HFF-Myc (cell line): Measurements from ENCODE around the gene MAP3K7.

Experiments
- DNase-seq: peaks from one replicate; pipeline ENCODE4 v3.0.0-alpha.2; 2011; ENCODE audit warnings: low read depth; ENCODE audit errors: extremely low read depth
- H3K4me3 ChIP-seq: replicated peaks from 2 replicates; pipeline ENCODE4 v1.5.1; 2011; ENCODE audit warnings: low read depth, mild to moderate bottlenecking, control low read depth, low read length
- TF ChIP-seq, protein P1 (sequence below): IDR thresholded peaks from 2 replicates; pipeline ENCODE4 v1.5.1; 2012; ENCODE audit warnings: mild to moderate bottlenecking, low read depth, low read length, control low read depth; ENCODE audit errors: missing control alignments

The MAP3K7 gene

DNA sequence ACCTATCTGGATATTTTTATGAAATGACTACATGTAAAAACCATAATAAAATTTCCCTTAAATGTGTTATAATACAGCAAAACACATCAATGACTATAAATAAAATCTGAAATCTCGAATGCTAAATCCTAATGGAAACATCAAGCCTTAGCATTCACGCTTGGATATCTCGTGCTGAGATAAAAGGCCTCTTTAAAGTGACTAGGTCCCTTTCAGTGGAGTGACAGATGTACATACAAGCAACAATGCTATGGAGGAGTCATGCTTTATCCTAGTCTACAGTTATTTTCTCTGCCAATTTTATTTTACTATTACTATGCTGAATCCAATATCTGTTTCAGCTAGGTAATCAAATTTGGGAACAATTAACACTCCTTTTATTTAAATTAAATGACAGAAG lies 72.4 kb downstream of the MAP3K7 start:
- TF ChIP-seq, protein P1, sequence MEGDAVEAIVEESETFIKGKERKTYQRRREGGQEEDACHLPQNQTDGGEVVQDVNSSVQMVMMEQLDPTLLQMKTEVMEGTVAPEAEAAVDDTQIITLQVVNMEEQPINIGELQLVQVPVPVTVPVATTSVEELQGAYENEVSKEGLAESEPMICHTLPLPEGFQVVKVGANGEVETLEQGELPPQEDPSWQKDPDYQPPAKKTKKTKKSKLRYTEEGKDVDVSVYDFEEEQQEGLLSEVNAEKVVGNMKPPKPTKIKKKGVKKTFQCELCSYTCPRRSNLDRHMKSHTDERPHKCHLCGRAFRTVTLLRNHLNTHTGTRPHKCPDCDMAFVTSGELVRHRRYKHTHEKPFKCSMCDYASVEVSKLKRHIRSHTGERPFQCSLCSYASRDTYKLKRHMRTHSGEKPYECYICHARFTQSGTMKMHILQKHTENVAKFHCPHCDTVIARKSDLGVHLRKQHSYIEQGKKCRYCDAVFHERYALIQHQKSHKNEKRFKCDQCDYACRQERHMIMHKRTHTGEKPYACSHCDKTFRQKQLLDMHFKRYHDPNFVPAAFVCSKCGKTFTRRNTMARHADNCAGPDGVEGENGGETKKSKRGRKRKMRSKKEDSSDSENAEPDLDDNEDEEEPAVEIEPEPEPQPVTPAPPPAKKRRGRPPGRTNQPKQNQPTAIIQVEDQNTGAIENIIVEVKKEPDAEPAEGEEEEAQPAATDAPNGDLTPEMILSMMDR = no peak
- DNase-seq = no peak
- no peak overlapping the region for H3K4me3 ChIP-seq

DNA sequence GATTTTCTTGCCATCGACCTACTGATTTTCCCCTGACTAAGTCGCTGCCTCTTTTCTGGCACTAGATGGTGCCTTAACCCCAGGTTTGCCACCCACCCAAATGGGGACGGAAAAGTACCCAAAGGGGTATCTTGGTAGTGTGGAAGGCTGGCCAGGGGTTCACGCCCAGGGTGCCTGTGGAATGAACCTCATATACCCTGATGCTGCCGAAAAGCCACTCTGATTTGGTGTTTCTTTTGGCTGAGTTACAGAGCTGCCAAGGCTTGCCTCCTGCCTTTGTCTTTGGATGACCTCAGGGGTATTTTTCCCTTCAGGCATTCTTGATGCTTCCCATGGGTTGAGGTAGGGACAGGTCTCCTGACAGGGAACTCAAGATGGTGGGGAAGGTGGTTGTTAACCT lies 78.1 kb downstream of the MAP3K7 start:
- no peak for DNase-seq
- TF ChIP-seq, protein P1 = no peak
- no peak overlapping the region for H3K4me3 ChIP-seq

DNA sequence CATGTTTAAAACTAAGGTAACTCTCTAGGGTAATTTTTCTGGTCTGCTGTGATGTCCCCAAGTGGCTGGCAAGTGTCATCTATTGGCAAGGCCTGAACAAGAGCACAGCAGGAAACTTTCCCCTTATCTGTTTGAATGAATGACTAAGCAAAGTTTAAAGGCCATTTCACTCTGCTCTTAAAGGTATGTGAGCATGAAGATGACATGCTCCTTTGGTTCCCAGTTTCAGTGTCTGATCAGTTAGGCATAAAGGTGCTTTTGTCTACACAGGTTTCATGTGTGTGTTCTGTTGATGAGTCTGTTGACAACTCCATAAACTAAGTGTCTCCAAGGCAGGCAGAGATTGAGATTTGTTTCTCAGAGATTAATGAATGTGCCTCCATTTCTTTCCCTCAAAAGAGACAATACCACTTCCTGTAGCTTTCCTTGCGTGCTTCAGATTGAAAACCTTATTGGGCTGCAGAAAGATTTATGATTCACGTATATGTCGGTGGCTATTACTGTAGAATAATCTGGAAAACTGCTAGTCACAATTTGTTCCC lies 83.9 kb downstream of the MAP3K7 start:
- no peak for DNase-seq
- TF ChIP-seq, protein P1 = no peak
- no peak overlapping the region for H3K4me3 ChIP-seq

DNA sequence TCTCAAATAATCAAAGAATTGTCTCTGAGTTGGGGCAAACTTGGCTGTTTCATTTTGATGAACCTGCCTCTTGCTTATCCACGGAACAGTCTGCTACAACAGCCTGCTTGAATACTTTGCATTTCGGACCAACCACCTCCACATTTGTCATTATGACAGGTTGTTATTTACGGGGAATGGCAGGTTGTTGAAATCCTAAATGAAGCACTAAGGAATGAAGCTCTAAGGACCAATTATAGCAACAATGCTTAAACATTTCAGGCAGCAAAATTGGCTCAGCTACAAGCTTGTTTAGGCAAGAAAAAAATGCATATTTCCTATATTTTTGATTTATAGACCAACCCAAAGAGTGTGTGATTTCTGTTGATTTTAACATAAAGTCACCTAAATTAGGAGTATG lies 84.5 kb downstream of the MAP3K7 start:
- DNase-seq = no peak
- H3K4me3 ChIP-seq = no peak overlapping the region
- TF ChIP-seq, protein P1 = no peak

DNA sequence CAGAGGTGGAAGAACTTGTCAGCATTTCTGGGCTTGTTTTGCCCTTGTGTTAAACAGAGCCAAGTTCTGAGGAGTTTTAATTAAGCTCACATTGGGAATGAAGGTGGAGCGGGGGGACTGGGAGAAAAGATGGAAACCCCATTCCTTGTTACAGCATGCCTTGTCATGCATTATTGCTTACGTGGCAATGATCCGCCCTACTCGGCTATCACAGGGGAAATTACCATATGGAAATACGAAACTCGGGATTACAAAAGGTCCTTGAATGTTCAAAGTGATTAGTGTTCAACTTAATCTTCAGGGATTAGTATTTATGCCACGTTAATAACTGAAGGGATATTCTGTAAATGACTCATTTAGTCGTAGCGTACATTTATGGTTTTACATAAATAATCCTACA lies 86.4 kb downstream of the MAP3K7 start:
- H3K4me3 ChIP-seq = no peak overlapping the region
- DNase-seq = no peak
- TF ChIP-seq, protein P1 = no peak

DNA sequence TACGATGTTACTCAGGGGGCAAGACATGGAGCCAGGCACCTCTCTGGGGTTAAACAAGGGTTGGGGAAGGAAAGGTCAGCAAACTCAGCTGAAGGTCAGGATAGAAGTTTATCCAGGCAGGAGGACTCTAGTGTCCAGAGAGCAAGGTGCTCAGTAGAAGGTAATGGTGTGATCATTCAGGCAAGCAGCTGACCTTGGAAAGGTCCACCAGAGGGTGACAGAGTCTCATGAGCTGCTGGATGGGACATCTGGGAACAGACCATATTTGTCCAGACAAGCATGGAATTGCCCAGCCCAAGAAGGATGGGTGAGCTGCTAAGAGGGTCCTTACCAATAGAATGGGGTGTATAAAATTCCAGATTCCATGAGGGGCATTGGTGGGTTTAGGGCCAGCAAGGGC lies 89.5 kb downstream of the MAP3K7 start:
- H3K4me3 ChIP-seq = no peak overlapping the region
- no peak for DNase-seq
- TF ChIP-seq, protein P1 = no peak

DNA sequence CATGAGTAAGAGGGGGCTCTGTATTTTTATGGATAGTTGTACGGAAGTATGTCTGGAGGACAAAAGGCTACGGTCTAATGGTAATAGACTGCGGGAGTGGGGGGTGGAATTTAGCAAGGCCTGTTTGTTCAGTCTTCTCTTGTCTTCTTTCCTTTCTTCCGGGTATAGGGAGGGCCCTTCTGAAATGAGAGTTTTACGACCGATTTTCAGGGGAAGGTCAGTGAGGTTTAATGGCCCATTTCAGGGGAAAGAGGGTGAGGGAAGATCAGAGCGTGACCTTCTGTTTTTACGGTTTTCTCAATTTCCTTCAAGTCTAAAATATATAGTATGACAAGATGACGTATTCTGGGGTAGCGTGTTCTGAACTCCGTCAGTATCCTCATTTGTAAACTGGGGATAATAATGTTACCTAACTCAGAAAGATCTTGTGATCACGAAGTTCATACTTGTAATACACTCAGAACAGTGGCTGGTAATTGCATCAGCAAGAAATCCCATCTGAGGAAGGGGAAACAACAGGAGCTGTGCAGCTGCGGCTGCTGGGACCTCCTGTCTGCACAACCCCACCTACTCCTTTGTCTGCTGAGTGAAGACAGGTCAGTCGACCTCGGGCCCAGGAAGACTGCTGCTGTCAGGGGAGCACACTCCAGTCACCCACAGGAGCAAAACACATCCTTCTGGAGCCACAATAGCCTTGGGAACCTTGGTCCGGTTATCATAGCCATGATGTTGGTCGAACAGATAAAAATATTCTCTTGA lies 90.4 kb downstream of the MAP3K7 start:
- no peak for DNase-seq
- no peak overlapping the region for H3K4me3 ChIP-seq

More for the DNA sequence above, 90.4 kb downstream of the MAP3K7 start:
- TF ChIP-seq, protein P1 = no peak
